GM19238 (cell line): ENCODE measurements around the gene WFDC13.
"Not testable (repeated sequence)": the region's sequence is repeated elsewhere in the genome, so short reads cannot be mapped to it uniquely, and the experiment has no call there.

Experiments
- DNase-seq: peaks from one replicate; pipeline ENCODE4 v3.0.0; 2011; ENCODE audit warnings: low spot score; ENCODE audit not compliant: insufficient read length

WFDC13 gene

GRCh38 chr20:45701873-45702272, at the start of gene WFDC13:
Gene WFDC13, plus strand, starts transcription at chr20:45702038. Its CDS starts 86 bp downstream, at chr20:45702124.
- DNase-seq: no peak

DNA sequence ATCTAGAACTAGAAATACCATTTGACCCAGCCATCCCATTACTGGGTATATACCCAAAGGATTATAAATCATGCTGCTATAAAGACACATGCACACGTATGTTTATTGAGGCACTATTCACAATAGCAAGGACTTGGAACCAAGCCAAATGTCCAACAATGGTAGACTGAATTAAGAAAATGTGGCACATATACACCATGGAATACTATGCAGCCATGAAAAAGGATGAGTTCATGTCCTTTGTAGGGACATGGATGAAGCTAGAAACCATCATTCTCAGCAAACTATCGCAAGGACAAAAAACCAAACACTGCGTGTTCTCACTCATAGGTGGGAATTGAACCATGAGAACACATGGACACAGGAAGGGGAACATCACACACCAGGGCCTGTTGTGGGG, 44.8 kb upstream of the WFDC13 start:
- not testable (repeated sequence) for DNase-seq

DNA sequence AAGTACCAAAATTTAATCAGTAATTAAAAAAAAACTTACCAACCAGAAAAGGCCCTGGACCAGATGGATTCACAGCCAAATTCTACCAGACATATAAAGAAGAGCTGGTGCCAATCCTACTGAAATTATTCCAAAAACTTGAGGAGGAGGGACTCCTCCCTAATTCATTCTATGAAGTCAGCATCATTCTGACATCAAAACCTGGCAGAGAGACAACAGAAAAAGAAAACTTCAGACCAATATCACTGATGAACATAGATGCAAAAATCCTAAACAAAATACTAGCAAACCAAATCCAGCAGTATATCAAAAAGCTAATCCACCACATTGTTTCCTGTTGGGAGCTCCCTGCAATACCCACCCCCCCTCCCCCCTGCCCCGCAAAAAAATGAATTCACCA, 31.7 kb upstream of the WFDC13 start, which contains the start of gene WFDC11:
WFDC11 (minus strand) TSS at position 101 of the 400 bp plus-strand sequence. CDS start 19,639 bp downstream, outside the sequence.
- DNase-seq: no peak

- DNase-seq: no peak
Observed at GRCh38 chr20:45672765-45673164, 29.1 kb upstream of the WFDC13 start.

- no peak for DNase-seq
Observed at GRCh38 chr20:45679650-45680049, 22.2 kb upstream of the WFDC13 start.

DNA sequence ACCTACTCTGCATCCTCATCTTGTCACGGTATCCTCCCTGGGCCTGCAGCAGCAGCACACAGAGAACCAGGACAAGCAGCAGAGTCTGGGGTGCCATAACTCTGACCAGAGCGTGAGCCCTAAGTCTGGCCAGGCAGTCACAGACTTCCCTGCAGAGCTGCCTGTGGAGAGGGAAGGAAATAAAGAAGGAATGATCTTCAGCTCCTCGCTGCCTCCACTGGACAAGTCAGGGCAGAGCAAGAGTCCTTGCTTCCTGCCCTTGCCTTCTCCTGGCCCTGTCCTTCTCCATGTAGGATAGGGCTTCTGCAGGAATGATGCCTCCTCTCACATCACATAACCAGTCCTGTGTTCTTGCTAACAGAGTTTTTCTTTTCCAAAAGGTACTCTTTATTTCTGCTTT, 15.9 kb upstream of the WFDC13 start:
- DNase-seq: no peak

DNA sequence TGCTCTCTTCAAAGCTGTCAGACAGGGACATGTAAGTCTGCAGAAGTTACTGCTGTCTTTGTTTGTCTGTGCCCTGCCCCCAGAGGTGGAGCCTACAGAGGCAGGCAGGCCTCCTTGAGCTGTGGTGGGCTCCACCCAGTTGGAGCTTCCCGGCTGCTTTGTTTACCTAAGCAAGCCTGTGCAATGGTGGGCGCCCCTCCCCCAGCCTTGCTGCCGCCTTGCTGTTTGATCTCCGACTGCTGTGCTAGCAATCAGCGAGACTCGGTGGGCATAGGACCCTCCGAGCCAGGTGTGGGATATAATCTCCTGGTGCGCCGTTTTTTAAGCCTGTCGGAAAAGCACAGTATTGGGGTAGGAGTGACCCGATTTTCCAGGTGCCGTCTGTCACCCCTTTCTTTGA, 8.5 kb upstream of the WFDC13 start:
- DNase-seq: not testable (repeated sequence)

DNA sequence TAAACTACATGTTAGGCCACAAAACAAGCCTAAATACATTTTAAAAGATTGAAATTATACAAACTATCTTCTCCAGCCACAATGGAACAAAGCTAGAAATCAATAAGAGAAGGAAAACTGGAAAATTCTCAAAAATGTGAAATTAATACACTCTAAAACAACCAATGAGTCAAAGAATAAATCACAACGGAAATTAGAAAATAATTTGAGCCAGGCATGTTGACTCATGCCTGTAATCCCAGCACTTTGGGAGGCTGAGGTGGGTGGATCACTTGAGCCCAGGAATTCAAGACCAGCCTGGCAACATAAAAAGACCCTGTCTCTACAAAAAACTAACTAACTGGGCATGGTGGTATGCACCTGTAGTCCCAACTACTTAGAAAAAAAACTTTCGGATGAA, 6.3 kb upstream of the WFDC13 start:
- no peak for DNase-seq

DNA sequence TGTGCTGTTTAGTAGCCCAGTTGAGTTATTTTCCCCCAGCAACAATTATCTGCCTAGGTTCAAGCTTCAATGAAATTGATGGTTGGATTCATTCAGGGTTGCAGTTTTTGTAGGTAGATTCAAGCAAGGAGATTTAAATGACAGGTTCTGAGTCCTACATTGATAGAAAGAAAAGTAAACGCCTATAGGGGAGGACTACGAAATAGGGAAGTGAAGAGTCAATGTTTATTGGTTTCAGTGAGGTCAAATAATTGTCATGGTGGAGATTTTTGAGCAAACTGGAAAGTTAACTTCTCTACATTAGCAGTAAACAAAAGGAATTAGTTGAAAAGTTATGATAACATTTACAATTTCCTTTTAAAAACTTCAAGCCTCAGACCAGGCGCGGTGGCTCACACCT, 734 bp upstream of the WFDC13 start:
- DNase-seq: no peak

DNA sequence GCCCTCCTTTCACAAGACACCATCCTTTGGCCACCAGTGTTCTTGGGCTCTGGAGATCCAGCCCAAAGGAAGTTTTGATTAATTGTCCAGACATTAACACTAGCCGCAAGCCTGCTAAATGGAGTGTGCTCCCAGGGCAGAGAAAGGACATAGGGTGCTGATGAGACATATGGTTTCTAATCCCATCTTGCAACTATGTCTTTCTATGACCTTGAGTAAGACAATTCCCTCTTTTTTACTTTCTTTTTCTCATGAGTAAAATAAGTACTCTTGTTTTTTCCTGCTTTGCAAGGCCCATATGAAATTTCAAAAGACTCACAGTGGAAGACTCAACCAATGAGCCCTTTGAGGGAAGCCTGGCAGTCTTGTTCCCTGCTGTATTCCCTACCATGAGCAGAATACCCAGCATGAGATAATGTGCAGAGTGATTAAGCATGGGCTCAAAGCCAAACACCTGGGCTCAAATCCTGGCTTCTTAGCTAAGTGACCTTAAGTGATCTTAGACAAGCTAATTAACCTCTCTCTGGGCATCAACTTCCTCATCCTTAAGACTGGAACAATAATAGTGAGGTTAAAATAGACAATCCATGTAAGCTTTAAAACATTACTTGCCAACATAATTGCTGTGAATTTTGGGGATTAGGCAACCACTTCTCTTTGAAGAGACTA, 3.3 kb downstream of the WFDC13 start, which contains the start of gene WFDC10B:
WFDC10B (minus strand) TSS at position 51 of the 669 bp plus-strand sequence. CDS start 19,027 bp downstream, outside the sequence.
- DNase-seq: no peak

DNA sequence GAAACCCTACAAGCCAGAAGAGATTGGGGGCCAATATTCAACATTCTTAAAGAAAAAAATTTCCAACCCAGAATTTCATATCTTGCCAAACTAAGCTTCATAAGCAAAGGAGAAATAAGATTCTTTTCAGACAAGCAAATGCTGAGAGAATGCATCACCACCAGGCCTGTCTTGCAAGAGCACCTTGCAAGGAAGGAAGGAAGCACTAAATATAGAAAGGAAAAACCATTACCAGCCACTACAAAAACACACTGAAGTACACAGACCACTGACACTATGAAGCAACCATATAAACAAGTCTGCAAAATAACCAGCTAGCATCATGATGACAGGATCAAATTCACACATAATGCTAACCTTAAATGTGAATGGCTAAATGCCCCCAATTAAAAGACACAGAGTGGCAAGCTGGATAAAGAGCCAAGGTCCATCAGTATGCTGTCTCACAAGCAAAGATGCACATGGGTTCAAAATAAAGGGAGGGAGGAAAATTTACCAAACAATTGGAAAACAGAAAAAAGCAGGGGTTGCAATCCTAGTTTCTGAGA, 14.4 kb downstream of the WFDC13 start:
- DNase-seq: not testable (repeated sequence)

DNA sequence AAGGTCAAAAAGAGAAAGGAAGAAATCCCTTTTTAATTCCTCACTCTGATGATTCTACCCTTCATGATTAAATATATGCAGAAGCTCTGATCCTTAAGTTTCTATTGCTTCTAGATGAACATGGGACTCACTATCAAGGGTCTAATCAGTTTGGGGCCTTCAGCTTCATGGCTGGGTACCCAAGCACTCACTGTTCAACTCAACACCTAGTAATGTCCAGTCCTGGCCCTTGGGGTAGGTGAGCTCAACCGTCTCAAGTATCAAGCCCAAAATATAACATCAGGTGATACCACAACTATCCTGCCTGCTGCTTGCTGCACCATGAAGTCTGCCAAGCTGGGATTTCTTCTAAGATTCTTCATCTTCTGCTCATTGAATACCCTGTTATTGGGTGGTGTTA, 20.2 kb downstream of the WFDC13 start, which contains the start of gene SPINT4:
SPINT4 (plus strand) TSS at position 301 of the 400 bp plus-strand sequence; CDS start at position 322, 21 bp downstream.
- DNase-seq: no peak

GRCh38 chr20:45725134-45725533, 23.3 kb downstream of the WFDC13 start:
- no peak for DNase-seq

DNA sequence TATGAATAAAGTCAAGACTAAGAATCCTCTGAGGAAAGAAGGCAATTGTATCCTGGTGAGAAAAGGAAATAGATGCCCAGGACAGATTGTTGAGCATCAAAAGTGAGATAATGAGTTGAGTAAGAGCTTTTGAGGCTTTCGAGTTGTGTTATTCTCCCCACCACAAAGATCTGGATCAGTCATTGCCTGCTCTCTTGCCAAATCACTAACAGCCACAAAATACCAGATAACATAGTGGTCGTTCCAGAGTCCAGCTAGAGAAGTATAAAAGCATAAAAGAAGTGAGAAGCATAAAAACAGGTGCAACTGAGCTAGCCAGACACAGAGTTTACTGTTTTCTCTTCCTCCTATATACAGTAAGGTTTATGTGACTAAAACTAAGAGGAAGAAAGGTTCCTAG, 25.2 kb downstream of the WFDC13 start:
- no peak for DNase-seq

GRCh38 chr20:45732199-45732598, 30.4 kb downstream of the WFDC13 start:
- DNase-seq: no peak

- no peak for DNase-seq
Observed at GRCh38 chr20:45735552-45735951, 33.7 kb downstream of the WFDC13 start.

DNA sequence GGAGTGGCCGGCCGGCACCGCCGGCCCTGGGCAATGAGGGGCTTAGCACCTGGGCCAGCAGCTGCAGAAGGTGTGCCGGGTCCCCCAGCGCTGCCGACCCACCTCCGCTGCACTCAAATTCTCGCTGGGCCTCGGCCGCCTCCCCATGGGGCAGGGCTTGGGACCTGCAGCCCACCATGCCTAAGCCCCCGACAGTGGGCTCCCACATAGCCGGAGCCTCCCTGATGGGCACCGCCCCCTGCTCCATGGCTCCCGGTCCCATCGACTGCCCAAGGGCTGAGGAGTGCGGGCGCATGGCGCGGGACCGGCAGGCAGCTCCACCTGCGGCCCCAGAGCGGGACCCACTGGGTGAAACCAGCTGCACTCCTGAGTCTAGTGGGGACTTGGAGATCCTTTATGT, 34.1 kb downstream of the WFDC13 start:
- DNase-seq: no peak

- DNase-seq: no peak
Observed at GRCh38 chr20:45742596-45742995, 40.8 kb downstream of the WFDC13 start.

- no peak for DNase-seq
Observed at GRCh38 chr20:45745015-45745414, 43.2 kb downstream of the WFDC13 start.

GRCh38 chr20:45751721-45752120, 49.9 kb downstream of the WFDC13 start:
- no peak for DNase-seq

GRCh38 chr20:45752746-45753145, 50.9 kb downstream of the WFDC13 start:
- DNase-seq: no peak

DNA sequence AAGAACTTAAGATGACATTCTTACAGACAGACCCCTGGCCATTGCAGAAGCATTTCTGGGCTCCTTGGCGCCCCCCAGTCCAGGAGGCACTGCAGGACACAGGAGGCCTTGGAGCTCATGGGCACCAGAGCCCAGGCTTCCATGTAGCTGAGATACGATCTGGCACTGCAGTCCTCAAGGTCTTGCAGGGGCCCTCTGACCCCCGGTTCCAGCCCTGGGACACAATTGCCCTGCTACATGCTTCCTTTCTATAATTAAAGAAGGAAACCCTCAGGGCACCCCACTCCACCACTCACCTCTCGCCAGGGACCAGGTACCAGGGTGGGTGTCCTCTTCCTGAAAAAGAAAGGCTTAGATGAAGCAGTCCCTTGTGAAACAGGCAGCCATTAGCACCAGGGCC, 56.3 kb downstream of the WFDC13 start:
- no peak for DNase-seq
